ENCODE measurements around the gene PAQR6. TPM values are rescaled to one million over a fixed set of nuclear protein-coding genes. Genes with fewer than 3 reads are reported as not detected.

The PAQR6 gene
- total RNA-seq, 1 donor from 2014 or later: 2.0 TPM

GRCh38 chr1:156268336-156268735 lies 20.5 kb upstream of the PAQR6 start:
- no peak for TF ChIP-seq POLR2A (IDR thresholded peaks at IDR 0.05)
- no peak for TF ChIP-seq CTCF (IDR thresholded peaks at IDR 0.05)
- TF ChIP-seq POLR2AphosphoS5 (IDR thresholded peaks at IDR 0.05; ENCODE audit: insufficient read depth in 1 of 2, low read depth in 1 of 2): no peak
- no peak overlapping the region for H3K4me3 ChIP-seq
- H3K27ac ChIP-seq: no peak overlapping the region
- H3K27me3 ChIP-seq: no peaks in the 10 kb centered on the region
- H3K36me3 ChIP-seq: peaks cover 0 to 74% of the 10 kb centered on the region in 2 donors
- no peak for DNase-seq (ENCODE audit: extremely low spot score in 2 of 2)
- H3K9me3 ChIP-seq: no peaks in the 10 kb centered on the region
- no peaks in the 10 kb centered on the region for H3K4me1 ChIP-seq
- intact Hi-C loops (cut with DNase I): no loop called here

- no peak for DNase-seq (ENCODE audit: extremely low spot score in 2 of 2)
- TF ChIP-seq POLR2AphosphoS5 (IDR thresholded peaks at IDR 0.05; ENCODE audit: insufficient read depth in 1 of 2, low read depth in 1 of 2) (no peak), POLR2A (IDR thresholded peaks at IDR 0.05) (no peak), CTCF (IDR thresholded peaks at IDR 0.05) (no peak)
- intact Hi-C loops (cut with DNase I): no loop called here
- Histone ChIP-seq H3K27ac (no peak overlapping the region), H3K4me1 (no peaks in the 10 kb centered on the region), H3K9me3 (no peaks in the 10 kb centered on the region), H3K27me3 (no peaks in the 10 kb centered on the region), H3K36me3 (peaks cover 3 to 68% of the 10 kb centered on the region in 2 donors), H3K4me3 (no peak overlapping the region)
Observed at GRCh38 chr1:156266051-156266450, 18.2 kb upstream of the PAQR6 start.

- Histone ChIP-seq H3K27ac (no peak overlapping the region), H3K36me3 (peaks cover 3 to 89% of the 10 kb centered on the region in 2 donors), H3K4me1 (no peaks in the 10 kb centered on the region), H3K4me3 (no peak overlapping the region), H3K9me3 (no peaks in the 10 kb centered on the region), H3K27me3 (no peaks in the 10 kb centered on the region)
- no peak for DNase-seq (ENCODE audit: extremely low spot score in 2 of 2)
- intact Hi-C loops (cut with DNase I): no loop called here
- TF ChIP-seq POLR2AphosphoS5 (IDR thresholded peaks at IDR 0.05; ENCODE audit: insufficient read depth in 1 of 2, low read depth in 1 of 2) (no peak), CTCF (IDR thresholded peaks at IDR 0.05) (no peak), POLR2A (IDR thresholded peaks at IDR 0.05) (no peak)
Observed at GRCh38 chr1:156263288-156263655, 15.4 kb upstream of the PAQR6 start.

- Histone ChIP-seq H3K36me3 (peaks cover 3 to 89% of the 10 kb centered on the region in 2 donors), H3K27ac (no peak overlapping the region), H3K4me3 (no peak overlapping the region), H3K4me1 (no peaks in the 10 kb centered on the region), H3K27me3 (no peaks in the 10 kb centered on the region), H3K9me3 (no peaks in the 10 kb centered on the region)
- TF ChIP-seq POLR2A (IDR thresholded peaks at IDR 0.05) (no peak), POLR2AphosphoS5 (IDR thresholded peaks at IDR 0.05; ENCODE audit: insufficient read depth in 1 of 2, low read depth in 1 of 2) (peak in 1 of 2 donors; percentile 8)
- no peak for DNase-seq (ENCODE audit: extremely low spot score in 2 of 2)
- intact Hi-C loops (cut with DNase I): no loop called here
Observed at GRCh38 chr1:156262461-156263287, 14.8 kb upstream of the PAQR6 start.

GRCh38 chr1:156260896-156261295 lies 13.0 kb upstream of the PAQR6 start:
- Histone ChIP-seq H3K27me3 (no peaks in the 10 kb centered on the region), H3K9me3 (no peaks in the 10 kb centered on the region), H3K4me3 (no peak overlapping the region), H3K4me1 (no peaks in the 10 kb centered on the region), H3K27ac (no peak overlapping the region), H3K36me3 (peaks cover 3 to 89% of the 10 kb centered on the region in 2 donors)
- no peak for TF ChIP-seq POLR2A (IDR thresholded peaks at IDR 0.05)
- TF ChIP-seq CTCF (IDR thresholded peaks at IDR 0.05): no peak
- no peak for TF ChIP-seq POLR2AphosphoS5 (IDR thresholded peaks at IDR 0.05; ENCODE audit: insufficient read depth in 1 of 2, low read depth in 1 of 2)
- no peak for DNase-seq (ENCODE audit: extremely low spot score in 2 of 2)
- intact Hi-C loops (cut with DNase I): no loop called here
